HEK293T (cell line): ENCODE measurements around the gene STXBP6.

Source experiments
- ARNT ChIP-seq: fragments of 450-650 bp; IDR thresholded peaks from 2 replicates; pipeline ENCODE4 v1.6.1; 2017; ENCODE audit warnings: mild to moderate bottlenecking
- BHLHE40 ChIP-seq: fragments of 450-650 bp; IDR thresholded peaks from 2 replicates; pipeline ENCODE4 v1.6.1; 2016; ENCODE audit warnings: mild to moderate bottlenecking, moderate library complexity, borderline replicate concordance
- ELF4 ChIP-seq: fragments of 450-650 bp; IDR thresholded peaks from 2 replicates; pipeline ENCODE4 v1.6.1; 2017; ENCODE audit warnings: antibody characterized with exemption
- FOXA1 ChIP-seq: fragments of 450-650 bp; IDR thresholded peaks from 2 replicates; pipeline ENCODE4 v1.6.1; 2016; ENCODE audit warnings: mild to moderate bottlenecking
- FOXK2 ChIP-seq: fragments of 450-650 bp; IDR thresholded peaks from 2 replicates; pipeline ENCODE4 v1.6.1; 2016; ENCODE audit warnings: mild to moderate bottlenecking
- FOXM1 ChIP-seq: fragments of 450-650 bp; IDR thresholded peaks from 2 replicates; pipeline ENCODE4 v1.6.1; 2017; ENCODE audit warnings: mild to moderate bottlenecking, borderline replicate concordance
- HDGF ChIP-seq: fragments of 450-650 bp; IDR thresholded peaks from 2 replicates; pipeline ENCODE4 v1.6.1; 2017; ENCODE audit warnings: antibody characterized with exemption, borderline replicate concordance
- NFRKB ChIP-seq: fragments of 450-650 bp; IDR thresholded peaks from 2 replicates; pipeline ENCODE4 v1.6.1; 2016; ENCODE audit warnings: mild to moderate bottlenecking, moderate library complexity
- PKNOX1 ChIP-seq: fragments of 450-650 bp; IDR thresholded peaks from 2 replicates; pipeline ENCODE4 v1.6.1; 2016
- SP1 ChIP-seq: fragments of 450-650 bp; IDR thresholded peaks from 2 replicates; pipeline ENCODE4 v1.6.1; 2017
- SUZ12 ChIP-seq: fragments of 450-650 bp; IDR thresholded peaks from 2 replicates; pipeline ENCODE4 v1.6.1; 2016; ENCODE audit warnings: mild to moderate bottlenecking
- ZNF384 ChIP-seq: fragments of 450-650 bp; IDR thresholded peaks from 2 replicates; pipeline ENCODE4 v1.6.1; 2016

- TF ChIP-seq ZNF384 (no peak), SP1 (no peak), ELF4 (no peak), HDGF (no peak), BHLHE40 (no peak), FOXA1 (no peak), FOXK2 (no peak), FOXM1 (no peak), PKNOX1 (no peak), NFRKB (no peak), ARNT (no peak), SUZ12 (no peak)
Observed at GRCh38 chr14:24849471-24849870, 200.5 kb downstream of the STXBP6 start.
